HepG2 (cell line): Measurements from ENCODE around the gene SMPD1. TPM values are rescaled to one million over a fixed set of nuclear protein-coding genes. Genes with fewer than 3 reads are reported as not detected.

ENCODE experiments used
- AFF4 ChIP-seq: sonication (generic); formaldehyde crosslinking; IDR thresholded peaks from 2 replicates; pipeline ENCODE4 v1.4.0; 2020; ENCODE audit warnings: missing genetic modification reagents
- BRF2 ChIP-seq: sonication (generic); formaldehyde crosslinking; IDR thresholded peaks from 2 replicates; pipeline ENCODE4 v1.8.1; 2022; ENCODE audit warnings: mild to moderate bottlenecking, missing genetic modification reagents
- CERS6 ChIP-seq: sonication (generic); formaldehyde crosslinking; IDR thresholded peaks from 2 replicates; pipeline ENCODE4 v1.5.0; 2020; ENCODE audit warnings: missing genetic modification reagents
- E2F2 ChIP-seq: sonication (generic); formaldehyde crosslinking; IDR thresholded peaks from 2 replicates; pipeline ENCODE4 v1.4.0; 2020; ENCODE audit warnings: missing genetic modification reagents, borderline replicate concordance
- HMG20B ChIP-seq: conservative IDR thresholded peaks from 2 replicates; pipeline ENCODE4 v1.6.1; 2016; ENCODE audit warnings: missing genetic modification reagents, missing compliant biosample characterization
- HNRNPK ChIP-seq: fragments of 200-400 bp; formaldehyde crosslinking; IDR thresholded peaks from 2 replicates; pipeline ENCODE4 v1.6.1; 2018; ENCODE audit warnings: low read length, low read depth, moderate library complexity, mild to moderate bottlenecking; ENCODE audit not compliant: poor library complexity, severe bottlenecking
- IRX3 ChIP-seq: sonication (generic); formaldehyde crosslinking; IDR thresholded peaks from 2 replicates; pipeline ENCODE4 v1.8.1; 2023; ENCODE audit warnings: mild to moderate bottlenecking, low read depth, missing genetic modification reagents, borderline replicate concordance
- NFKBIZ ChIP-seq: IDR thresholded peaks from 2 replicates; pipeline ENCODE4 v1.6.1; 2018; ENCODE audit warnings: missing genetic modification reagents, missing compliant biosample characterization
- PAX8 ChIP-seq: sonication (generic); formaldehyde crosslinking; IDR thresholded peaks from 2 replicates; pipeline ENCODE4 v1.8.0; 2022; ENCODE audit warnings: mild to moderate bottlenecking, missing genetic modification reagents, borderline replicate concordance
- POGK ChIP-seq: sonication (generic); formaldehyde crosslinking; conservative IDR thresholded peaks from 2 replicates; pipeline ENCODE4 v1.8.0; 2022; ENCODE audit warnings: mild to moderate bottlenecking, moderate library complexity, missing genetic modification reagents
- RFX3 ChIP-seq: IDR thresholded peaks from 2 replicates; pipeline ENCODE4 v1.6.1; 2016; ENCODE audit warnings: missing biosample characterization, missing genetic modification reagents
- SP1 ChIP-seq, 2 experiments: fragments of 450-650 bp in 1 of 2; sonication (generic) in 1 of 2; formaldehyde crosslinking in 1 of 2; IDR thresholded peaks; 2 replicates each; pipeline versions ENCODE4 v1.4.0 to v1.6.1; 2016 to 2020; ENCODE audit warnings: missing genetic modification reagents in 1 of 2
- ZBTB1 ChIP-seq: sonication (generic); formaldehyde crosslinking; IDR thresholded peaks from 2 replicates; pipeline ENCODE4 v1.4.0; 2020; ENCODE audit warnings: missing genetic modification reagents, borderline replicate concordance
- ZKSCAN5 ChIP-seq: sonication (generic); formaldehyde crosslinking; IDR thresholded peaks from 2 replicates; pipeline ENCODE4 v1.5.1; 2020; ENCODE audit warnings: mild to moderate bottlenecking, missing genetic modification reagents
- ZNF143 ChIP-seq: sonication (generic); formaldehyde crosslinking; IDR thresholded peaks from 2 replicates; pipeline ENCODE4 v1.4.0; 2020; ENCODE audit warnings: missing genetic modification reagents
- ZNF292 ChIP-seq: sonication (generic); formaldehyde crosslinking; IDR thresholded peaks from 2 replicates; pipeline ENCODE4 v1.8.1; 2022; ENCODE audit warnings: mild to moderate bottlenecking, low read depth, missing genetic modification reagents, borderline replicate concordance
- ZNF530 ChIP-seq: sonication (generic); formaldehyde crosslinking; IDR thresholded peaks from 2 replicates; pipeline ENCODE4 v1.5.0; 2020; ENCODE audit warnings: low read depth, mild to moderate bottlenecking, missing genetic modification reagents
- ZNF597 ChIP-seq: sonication (generic); formaldehyde crosslinking; IDR thresholded peaks from 2 replicates; pipeline ENCODE4 v1.5.0; 2020; ENCODE audit warnings: missing genetic modification reagents
- ZNF772 ChIP-seq: sonication (generic); formaldehyde crosslinking; IDR thresholded peaks from 2 replicates; pipeline ENCODE4 v1.5.0; 2020; ENCODE audit warnings: mild to moderate bottlenecking, missing genetic modification reagents
- ZNF792 ChIP-seq: IDR thresholded peaks from 2 replicates; pipeline ENCODE4 v1.6.1; 2016
- polyA plus RNA-seq, 8 experiments: library from polyadenylated mRNA; depleted of rRNA in 3 of 8; stranded (reverse) in 7 of 8; unstranded in 1 of 8; fragments of >200 nt; fragmentation: Illumina TruSeq in 4 of 8; extraction: Trizol in 4 of 8; gene quantifications; 2 replicates each; pipeline versions ENCODE4 v1.2.1 to v1.2.3, GENCODE V29; 2011 to 2016; ENCODE audit warnings: low read depth in 4 of 8, missing spikeins in 1 of 8, mixed read lengths in 1 of 8; ENCODE audit not compliant: insufficient read depth in 1 of 8
- total RNA-seq, 5 experiments: library from RNA; depleted of rRNA; stranded (reverse); fragments of >200 nt; fragmentation: Illumina TruSeq; extraction: Trizol; gene quantifications; 2 replicates each; pipeline ENCODE4 v1.2.3, GENCODE V29; 2016; ENCODE audit warnings: low read depth in 1 of 5

SMPD1 gene
- total and polyA plus RNA-seq, 2 of the 13 experiments (the other 11 are each of a cell fraction or from before 2014, with no cell fraction given) = 6.3 to 8.4 TPM

GRCh38 chr11:6440906-6441358 is 50.7 kb downstream of the SMPD1 start, which contains the start of gene HPX (continued):
- TF ChIP-seq E2F2 (CRISPR knock-in tag) (no peak), HMG20B (CRISPR knock-in tag) (peak; percentile 91), HNRNPK (no peak), IRX3 (CRISPR knock-in tag) (no peak), SP1 (IDR thresholded peaks at IDR 0.05) (no peak), SP1 (CRISPR knock-in tag; IDR thresholded peaks at IDR 0.05) (no peak), BRF2 (CRISPR knock-in tag) (no peak), RFX3 (CRISPR knock-in tag) (no peak), AFF4 (CRISPR knock-in tag) (no peak), ZNF530 (CRISPR knock-in tag) (no peak), ZNF143 (no peak), ZNF597 (CRISPR knock-in tag) (no peak), NFKBIZ (CRISPR knock-in tag) (peak; percentile 46; the same call in 1 of the 2 replicates), PAX8 (CRISPR knock-in tag) (no peak), ZKSCAN5 (CRISPR knock-in tag) (peak; percentile 82), POGK (0 out of 2 replicates have a peak, but pooled peaks have one; percentile 29), ZNF772 (CRISPR knock-in tag) (peak; percentile 69), CERS6 (no peak), ZNF792 (CRISPR knock-in tag) (peak; percentile 40; the same call in 1 of the 2 replicates), ZBTB1 (CRISPR knock-in tag) (no peak), ZNF292 (CRISPR knock-in tag) (peak; percentile 46; the same call in 1 of the 2 replicates)
